Left renal pelvis (tissue), 4 donors: ENCODE data around the gene FOXF2. TPM values are rescaled to one million over a fixed set of nuclear protein-coding genes. Genes with fewer than 3 reads are reported as not detected.
A peak's percentile ranks its signal among the peaks of the same experiment; 100 is the strongest.

Source experiments
- DNase-seq, 4 donors: peaks; one replicate each; pipeline ENCODE4 v3.0.0-alpha.2; 2013; ENCODE audit warnings: low read depth in 4 of 4, low spot score in 3 of 4
- polyA plus RNA-seq, 4 donors: library from polyadenylated mRNA; unstranded; fragments of 120-200 nt; gene quantifications; one replicate each; pipeline ENCODE4 v1.2.1, GENCODE V29; 2013; ENCODE audit not compliant: insufficient read length in 4 of 4

FOXF2 gene
- polyA plus RNA-seq, 4 donors: 0.15 to 0.35 (median 0.27) TPM

DNA sequence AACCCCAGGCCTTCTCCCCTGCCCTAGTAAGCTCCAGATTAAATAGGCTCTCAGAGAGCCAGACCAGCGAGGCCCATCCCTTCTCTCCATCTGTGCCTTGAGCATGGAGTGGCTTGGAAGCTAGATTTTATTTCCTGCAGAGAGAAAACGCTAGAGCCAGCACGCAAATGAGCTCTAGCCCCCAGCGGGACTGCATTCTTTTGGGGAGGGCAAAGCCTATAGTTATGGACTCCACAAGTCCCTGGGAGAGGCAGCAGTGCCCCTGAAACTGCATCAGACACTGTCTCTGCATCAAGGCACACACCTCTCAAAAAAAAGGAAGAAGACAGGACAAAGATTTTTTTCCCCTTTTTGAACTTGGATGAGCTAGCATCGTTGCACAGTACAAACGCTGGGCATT lies 15.8 kb downstream of the FOXF2 start:
- no peak for DNase-seq

DNA sequence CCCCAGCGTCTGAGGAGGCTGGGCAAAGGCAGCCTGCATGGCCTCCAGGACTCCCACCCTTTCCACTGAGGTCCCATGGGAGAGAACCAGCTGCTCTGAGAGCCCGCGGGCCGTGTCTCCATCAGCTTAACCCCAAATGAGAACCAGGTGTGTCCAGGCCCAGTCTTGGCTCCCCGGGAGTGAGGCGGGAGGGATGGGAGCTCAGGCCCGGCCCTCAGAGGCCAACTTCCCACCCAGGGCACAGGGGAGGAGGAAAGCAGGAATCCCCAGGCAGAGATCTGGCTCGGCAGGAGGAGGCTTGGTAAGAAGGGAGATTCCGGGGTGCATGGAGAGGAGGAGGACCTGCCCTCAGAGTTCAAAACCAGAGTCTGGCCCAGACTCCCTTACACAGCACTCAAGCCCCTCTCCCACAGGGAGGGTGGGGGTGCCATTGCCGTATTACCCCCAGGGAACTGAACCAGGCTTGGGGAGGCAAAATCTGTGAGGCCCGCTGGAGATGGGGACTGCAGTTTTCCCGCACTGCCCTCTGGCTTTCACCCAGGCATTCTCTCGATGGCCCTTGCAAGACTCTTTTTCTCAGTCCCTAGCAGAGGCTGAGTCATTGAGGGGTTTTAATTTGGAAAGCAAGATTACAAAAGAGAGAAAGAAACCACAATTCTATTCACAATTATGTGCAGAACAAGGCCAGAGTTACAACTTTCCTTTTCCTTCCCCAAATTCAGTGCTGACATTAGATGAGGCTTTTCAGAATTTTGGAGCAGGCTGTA lies 17.1 kb downstream of the FOXF2 start:
- no peak for DNase-seq

DNA sequence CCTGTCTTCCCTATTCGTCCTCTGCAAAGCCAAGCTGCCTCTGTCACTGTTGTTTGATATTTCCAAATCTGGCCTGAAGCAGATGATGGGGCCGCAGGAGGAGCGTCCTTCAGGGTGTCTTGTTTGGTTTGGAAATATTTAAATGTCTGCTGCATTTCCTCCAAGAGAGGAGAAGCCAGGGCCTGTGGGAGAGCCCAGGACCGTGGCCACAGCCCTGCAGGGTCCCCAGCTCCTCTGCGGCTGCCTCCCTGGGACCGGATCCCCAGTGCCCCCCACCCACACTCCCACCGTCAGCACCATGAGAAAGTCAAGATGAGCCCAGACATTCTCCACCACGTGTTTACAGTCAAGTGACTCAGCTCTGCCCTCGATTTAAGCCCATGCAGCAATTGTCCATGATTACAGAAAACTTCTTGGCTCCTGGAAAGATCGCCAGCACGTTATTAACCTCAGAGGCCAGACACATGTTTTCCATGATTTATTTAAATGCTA lies 18.2 kb downstream of the FOXF2 start:
- no peak for DNase-seq

DNA sequence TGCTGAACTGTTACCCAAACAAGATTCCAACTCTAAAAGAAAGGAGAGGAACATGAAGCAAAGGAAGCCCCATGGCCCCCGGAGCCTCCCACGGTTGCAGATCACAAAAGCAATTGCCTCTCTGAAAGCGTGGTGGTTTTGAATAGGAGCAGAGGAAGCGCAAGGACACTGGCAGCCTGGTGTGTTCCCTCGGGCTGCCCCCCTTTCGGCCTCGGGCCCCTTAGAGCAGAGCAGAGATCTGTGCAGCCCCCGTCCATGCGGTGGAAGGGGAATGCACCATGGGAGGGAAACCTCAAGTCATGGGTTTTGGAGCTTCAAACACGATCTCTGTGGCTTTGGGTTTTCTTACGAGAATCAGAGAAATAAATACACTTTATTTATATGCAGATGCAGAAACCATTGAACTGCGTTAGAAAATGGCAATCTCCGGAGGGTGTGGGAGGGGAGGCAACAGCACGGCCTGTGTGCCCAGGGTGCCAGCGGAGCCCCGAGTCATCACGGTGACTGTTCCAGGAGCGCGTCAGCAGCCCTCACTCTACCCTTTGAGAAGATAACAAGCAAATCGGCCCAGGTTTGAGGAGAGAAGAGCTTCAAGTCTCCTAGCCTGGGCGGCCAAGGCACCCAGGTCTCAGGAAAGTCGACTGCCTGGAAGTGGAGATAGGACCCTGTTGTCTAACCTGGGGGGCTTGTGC lies 20.5 kb downstream of the FOXF2 start:
- DNase-seq: no peak

DNA sequence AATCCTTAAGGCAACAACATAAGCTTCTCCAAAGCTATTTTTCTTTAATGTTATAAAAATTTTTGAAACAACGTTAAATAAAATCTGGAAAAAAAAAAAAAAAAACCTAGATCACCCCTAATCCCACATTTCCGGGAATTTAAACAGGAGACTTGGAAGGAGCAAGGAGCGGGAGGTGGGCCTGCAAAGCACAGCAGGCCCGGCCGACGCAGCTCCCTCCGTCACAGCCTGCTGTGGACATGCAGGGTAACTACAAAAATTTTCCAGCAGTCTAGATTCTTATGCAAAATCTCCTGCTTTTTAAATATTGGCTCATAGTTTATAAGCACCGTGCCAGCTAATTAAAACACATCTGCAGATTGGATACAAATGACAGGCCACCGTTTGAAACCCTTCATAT lies 23.5 kb downstream of the FOXF2 start:
- no peak for DNase-seq

DNA sequence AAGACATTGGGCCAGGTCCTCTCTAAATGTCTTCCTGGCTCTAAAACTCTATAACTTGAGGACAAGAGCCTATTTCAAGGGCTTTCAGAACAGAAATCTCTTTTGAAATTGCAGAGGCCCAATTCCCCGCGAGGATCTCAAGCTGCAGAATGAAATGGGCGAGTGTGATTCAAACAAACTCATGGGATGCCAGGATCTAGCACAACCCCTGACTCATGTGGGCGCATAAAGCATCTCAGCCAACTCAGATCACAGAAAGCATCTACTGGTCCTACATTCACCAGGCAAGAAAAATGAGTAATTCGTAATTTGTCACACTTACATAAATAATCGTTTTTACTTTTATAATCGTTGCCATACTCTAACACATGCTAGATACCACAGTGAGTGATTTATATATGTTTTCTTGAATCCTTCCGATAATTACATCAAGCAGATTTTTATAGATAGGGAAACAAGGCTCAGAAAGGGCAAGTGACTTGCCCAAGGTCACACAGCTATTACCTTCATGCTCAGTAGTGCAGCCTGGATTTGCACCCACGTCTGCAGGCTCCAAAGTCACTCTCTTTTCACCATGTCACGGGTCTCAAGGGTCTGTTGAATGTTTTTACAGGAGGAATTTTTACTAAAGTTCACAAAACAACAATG lies 26.2 kb downstream of the FOXF2 start:
- DNase-seq: no peak

DNA sequence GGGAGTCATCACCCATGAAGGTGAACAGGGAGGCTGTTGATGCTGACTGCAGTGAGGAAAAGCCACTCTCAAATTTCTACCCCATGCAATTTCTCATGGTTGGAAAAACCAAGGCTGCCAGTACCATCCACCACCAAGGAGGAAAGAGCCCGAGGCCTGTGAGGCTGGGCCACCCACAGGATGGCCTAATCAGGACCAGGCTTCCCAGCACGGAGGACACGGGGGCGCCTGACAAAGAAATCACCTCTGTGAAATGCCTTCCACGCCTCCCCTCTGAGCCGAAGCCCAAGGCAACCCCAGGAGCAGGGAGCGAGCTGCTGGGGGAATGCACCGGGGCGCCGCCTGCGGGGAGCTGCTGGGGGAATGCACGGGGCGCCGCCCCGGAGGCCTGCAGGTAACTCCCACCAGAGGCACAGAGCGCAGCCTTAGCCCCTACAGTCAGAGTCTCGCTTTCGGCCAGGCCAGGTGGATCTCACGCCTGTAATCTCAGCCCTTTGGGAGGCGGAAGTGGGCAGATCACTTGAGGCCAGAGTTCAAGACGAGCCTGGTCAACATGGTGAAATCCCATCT lies 26.9 kb downstream of the FOXF2 start:
- DNase-seq: no peak

DNA sequence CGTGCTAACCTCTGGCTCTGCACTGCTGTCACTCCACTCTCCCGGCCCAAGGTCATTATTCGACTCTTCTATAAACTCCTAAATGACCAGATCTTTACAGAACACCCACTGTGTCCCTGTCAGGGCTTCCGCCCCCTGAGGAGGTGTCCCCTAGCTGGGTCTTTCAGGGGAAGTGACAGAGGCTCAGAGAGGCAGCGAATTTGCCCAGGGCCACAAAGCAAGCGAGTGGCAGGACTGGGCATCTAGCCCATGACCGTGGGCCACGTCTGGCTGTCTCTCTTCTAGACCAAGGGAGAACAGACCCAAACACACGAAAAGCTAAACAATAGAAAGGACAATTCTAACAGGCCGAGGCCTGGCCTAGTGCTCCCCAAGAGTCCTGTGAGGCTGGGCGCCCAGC lies 27.4 kb downstream of the FOXF2 start:
- no peak for DNase-seq

DNA sequence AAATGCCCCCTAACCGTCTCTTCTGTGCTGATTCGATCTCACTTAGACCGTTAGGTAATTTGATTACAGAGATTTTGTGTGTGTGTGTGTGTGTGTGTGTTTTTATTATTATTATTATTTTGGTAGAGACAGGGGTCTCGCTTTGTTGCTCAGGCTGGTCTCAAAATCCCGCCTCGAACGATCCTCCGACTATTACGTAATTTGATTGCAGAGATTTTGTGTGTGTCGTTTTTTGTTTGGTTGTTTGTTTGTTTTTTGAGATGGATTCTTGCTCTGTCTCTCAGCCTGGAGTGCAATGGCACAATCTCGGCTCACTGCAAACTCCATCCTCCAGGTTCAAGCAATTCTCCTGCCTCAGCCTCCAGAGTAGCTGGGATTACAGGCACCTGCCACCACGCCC lies 28.3 kb downstream of the FOXF2 start:
- DNase-seq: no peak

DNA sequence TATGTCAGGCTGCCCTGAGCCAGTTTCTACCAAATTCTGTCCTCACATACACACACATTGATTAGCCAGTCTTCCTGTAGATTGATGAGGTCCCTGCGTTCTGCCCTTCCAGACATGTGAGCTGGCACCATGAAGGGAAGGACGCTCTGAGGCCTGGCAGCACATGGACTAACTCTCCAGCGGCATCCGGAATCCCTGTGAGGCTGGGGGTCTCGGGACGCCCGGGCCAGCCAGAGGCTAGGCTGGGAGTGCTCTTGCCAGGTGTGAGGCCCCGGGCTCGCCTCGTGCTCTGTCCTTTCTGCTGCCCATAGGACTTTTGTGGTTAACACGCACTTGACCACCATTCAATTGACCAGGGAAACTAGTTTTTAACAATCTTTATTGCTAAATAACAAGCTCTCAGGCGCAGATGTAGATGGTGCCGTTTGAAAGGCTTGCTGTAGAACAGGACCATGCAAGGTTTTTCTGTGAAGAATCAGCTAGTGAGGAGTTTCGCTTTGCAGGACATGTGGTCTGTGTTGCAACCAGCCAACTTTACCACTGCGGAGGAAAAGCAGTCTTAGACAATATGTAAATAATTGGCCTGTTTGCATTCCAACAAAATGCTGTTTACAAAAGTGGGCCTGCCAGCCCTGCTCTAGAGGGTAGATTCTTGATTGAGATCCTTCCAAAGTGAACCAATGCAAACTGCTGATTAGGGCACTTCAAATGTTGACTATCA lies 29.3 kb downstream of the FOXF2 start:
- no peak for DNase-seq

DNA sequence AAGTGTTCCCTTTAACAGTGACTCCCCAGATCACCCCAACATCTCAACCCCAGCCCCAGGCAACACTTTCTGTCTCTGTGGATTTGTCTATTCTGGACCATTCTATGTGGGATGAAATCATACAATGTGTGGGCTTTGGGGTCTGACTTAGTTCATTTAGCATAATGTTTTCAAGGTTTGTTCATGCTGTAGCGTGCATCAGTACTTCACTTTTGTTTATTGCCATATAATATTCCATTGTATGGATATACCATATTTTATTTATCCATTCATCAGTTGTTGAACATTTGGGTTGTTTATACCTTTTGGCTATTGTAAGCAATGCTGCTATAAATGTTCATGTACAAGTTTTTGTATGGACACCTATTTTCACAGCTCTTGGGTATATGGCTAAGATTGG lies 31.0 kb downstream of the FOXF2 start:
- no peak for DNase-seq

DNA sequence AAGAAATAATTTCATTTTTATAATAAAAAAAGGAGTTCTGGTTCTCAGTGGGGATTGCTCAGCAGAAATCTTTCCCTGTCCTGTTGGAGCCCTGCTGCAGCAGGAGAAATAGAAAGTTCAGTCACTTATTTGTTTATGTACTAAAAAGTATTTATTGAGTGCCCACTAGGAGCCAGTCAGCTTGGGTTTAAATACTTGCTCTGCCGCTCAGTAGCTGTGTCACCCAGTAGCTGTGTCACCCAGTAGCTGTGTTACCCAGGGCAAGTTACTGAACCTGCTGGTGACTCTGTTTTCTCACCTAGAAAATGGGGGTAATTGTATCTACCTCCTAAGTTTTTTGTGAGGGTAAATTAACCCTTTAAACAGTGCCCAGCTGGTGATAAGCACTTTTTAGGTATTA lies 32.9 kb downstream of the FOXF2 start:
- DNase-seq: no peak

DNA sequence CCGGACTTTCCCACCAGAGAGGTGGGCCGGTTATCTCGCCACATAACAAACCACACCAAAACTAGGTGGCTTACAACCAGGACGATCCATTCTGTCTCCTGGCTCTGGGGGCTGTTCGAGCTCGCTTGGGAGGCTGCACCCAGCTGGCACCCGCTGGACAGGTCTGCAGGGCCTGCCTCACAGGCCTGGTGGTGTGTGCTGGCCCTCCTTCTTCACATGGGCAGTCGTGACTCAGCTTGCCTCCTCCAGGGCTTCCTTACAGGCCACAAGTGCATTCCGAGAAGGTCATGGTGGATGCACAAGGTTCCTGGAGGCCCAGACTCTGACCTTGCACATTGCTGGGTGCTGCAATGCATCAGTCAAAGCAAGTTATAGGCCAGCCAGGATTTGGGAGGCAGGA lies 34.2 kb downstream of the FOXF2 start:
- DNase-seq: no peak

DNA sequence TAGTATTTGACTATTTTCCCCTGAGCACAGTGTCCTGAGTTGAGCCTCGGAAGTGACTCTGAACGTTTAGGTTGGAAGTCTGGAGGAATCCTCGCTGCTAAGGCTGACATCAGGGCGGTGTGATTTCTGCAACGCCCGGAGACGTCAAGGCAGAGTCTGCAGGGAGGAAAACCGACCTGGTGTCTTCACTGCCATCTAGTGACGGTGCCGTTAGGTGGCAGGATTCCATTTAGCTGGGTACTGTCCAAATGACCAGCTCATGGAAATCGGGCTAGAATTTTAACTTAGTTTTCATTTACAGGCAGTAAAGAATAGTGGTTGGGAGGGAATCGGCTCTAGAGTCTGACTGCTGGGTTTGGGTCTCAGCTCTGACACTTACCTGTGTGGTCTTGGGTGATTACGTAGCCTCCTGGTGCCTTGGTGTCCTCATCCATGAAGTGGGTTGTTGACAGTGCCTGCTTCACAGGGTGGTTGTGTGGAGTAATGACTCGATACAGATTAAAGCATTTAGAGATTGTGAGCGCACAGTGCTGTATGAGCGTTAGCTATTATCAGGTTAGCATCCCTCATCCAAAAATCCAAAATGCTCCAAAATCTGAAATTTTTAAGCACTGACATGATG lies 35.0 kb downstream of the FOXF2 start:
- no peak for DNase-seq

DNA sequence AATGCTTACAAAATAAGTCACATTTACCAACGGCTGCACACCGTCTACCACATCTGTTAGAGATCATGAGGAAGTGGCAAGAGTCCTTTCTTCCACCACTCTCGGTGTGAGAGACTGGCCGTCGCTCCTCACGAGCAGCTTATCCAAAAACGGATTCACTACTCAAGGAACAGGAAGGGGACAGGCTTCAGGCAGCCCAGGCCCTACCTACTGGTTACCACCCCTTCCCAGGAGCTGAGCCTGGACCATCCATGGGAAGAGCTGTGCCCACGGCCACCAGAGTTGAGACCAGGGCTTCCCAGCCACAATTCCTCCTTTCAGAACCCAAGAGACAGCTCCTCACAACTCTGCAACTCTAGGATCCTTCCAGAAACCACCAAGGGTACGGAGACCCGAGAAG lies 37.0 kb downstream of the FOXF2 start:
- no peak for DNase-seq

DNA sequence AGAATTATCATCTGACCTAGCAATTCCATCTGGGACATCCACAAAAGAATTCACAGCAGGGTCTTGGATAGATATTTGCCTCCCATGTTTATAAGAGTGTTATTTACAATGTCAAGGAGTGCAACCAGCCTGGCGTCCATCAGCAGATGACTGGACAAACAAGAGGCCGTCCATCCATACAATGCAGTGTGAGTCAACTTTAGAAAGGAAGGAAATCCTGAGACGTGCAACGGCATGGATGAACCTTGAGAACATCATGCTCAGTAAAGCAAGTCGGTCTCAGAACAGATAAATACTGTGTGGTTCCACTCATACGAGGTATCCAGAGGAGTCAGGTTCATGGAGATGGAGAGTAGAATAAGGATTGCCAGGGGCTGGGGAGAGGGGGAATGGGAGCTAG lies 46.4 kb downstream of the FOXF2 start:
- no peak for DNase-seq

DNA sequence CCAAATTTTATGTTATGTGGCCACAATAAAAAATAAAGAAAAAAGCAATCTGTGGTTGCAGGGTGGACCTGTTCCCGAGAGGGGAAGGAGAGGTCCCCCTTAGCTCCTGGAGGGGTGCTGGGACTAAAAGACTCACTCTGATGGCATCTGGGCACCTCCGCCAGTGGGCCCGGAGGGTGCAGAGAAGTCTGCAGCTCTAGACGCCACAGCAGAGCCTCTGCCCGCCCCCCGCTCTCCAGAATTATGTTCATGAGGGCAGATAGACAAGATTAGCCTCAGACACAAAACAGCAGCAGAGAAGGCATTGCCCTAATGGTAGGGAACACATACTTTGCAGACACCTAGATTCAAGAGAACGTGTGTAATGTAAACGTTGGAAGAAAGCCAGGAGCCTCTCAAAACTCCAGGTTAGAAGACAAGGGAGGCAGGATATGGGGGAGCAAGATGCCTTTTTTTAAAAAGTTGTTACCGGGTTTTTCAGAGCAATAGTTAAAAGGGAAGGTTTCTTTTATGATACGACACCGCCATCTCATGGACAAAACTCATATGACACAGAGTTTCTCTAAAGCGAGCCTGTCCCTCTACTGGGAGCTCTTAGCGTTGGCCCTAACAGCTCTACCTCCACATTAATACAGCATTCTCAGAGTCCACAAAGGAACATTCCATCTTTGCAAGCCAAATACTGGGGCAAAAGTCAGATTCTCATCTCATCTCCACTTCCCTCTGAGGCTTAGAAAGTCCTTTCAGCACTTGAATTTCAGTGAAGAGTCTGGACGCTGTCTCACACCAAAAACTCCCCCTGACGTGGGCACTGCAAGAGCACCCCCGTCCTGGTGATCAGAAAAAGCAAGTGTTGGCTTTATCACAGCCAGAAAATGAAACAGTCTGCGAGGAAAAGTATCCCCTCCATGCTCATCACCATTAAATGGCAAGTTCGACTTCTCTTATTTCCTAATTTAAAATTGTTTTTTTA lies 47.2 kb downstream of the FOXF2 start:
- peak; percentile 38 to 72 (median 66) for DNase-seq

DNA sequence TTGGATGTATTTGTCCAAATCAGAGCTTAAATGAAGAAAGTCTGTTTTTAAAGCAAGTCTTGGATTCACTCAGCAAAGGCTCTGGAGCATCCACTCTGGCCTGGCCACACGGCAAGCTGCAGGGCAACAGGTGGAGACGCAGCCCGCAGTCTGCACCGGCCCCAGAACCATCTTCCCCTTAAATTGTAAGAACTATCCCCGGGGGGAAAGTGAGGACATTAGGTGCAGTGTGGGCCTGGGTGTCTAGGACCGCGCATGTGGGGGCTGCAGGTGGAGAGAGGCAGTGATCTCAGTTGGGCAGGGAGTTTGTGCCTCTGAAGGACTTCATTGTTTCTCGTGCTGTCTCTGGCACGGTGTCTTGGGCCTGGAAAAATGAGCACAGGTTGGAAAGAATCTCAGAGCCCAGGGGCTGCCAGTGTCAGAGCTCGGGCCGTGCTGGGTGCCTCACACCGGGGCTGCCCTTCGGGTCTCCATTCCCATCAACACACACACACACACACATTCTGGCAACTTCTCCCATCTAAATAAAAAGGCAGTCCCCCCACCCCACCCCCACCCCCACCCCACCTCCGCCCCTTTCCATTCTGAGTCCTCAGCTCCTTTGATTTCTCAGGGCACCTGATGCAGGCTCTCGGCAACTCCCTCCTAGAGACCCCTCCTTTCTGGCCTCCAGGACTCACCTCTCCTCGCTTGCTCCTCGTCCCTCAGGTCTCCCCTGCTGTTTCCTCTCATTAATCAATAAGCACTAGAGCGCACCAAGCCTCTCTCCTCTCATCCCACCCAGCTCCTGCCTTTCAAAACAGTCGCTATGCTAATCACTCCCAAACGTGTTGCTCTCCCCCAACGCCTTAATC lies 48.4 kb downstream of the FOXF2 start:
- DNase-seq: no peak
